Gastroesophageal sphincter (tissue), 4 donors: ENCODE results near the gene NOX3. TPM values are rescaled to one million over a fixed set of nuclear protein-coding genes. Genes with fewer than 3 reads are reported as not detected.

Experiments used
- ATAC-seq: fragments of 150-250 bp; one replicate; pipeline ENCODE4 v1.9.1; 2016; ENCODE audit warnings: mild to moderate bottlenecking, moderate library complexity
- H3K27ac ChIP-seq, 4 donors: fragments of 200-600 bp; sonication (generic) in 3 of 4; 1 replicate in 3 of 4; 2 replicates in 1 of 4; pipeline ENCODE4 v1.5.1; 2016 to 2019
- H3K27me3 ChIP-seq: fragments of 200-600 bp; sonication (generic); one replicate; pipeline ENCODE4 v1.5.1; 2019
- H3K36me3 ChIP-seq, 2 donors: fragments of 200-600 bp; sonication (generic); one replicate each; pipeline ENCODE4 v1.5.1; 2019; ENCODE audit warnings: control low read depth in 1 of 2
- H3K4me1 ChIP-seq, 3 donors: fragments of 200-600 bp; sonication (generic); 1 replicate in 2 of 3; 2 replicates in 1 of 3; pipeline ENCODE4 v1.5.1; 2016 to 2019; ENCODE audit warnings: control low read depth in 2 of 3
- H3K4me3 ChIP-seq, 2 donors: fragments of 200-600 bp; sonication (generic); one replicate each; pipeline ENCODE4 v1.5.1; 2019; ENCODE audit warnings: mild to moderate bottlenecking in 1 of 2, moderate library complexity in 1 of 2
- H3K9me3 ChIP-seq, 3 donors: fragments of 200-600 bp; sonication (generic); one replicate each; pipeline ENCODE4 v1.5.1; 2017 to 2019; ENCODE audit warnings: control low read depth in 2 of 3
- POLR2A ChIP-seq, 2 donors: fragments of 450-650 bp; IDR thresholded peaks; one replicate each; pipeline ENCODE4 v1.6.1; 2017; ENCODE audit warnings: antibody characterized with exemption in 2 of 2, mild to moderate bottlenecking in 2 of 2, moderate library complexity in 1 of 2
- total RNA-seq, 4 donors: library from RNA; depleted of rRNA; stranded (reverse); fragments of >200 nt; gene quantifications; one replicate each; pipeline ENCODE4 v1.1.0, GENCODE V29; 2016

NOX3 gene
- total RNA-seq, 4 donors from 2014 or later = 0.54 TPM; not detected in 3

- H3K27ac ChIP-seq = no peak overlapping the region
- ATAC-seq = no peak
- no peaks in the 10 kb centered on the region for H3K27me3 ChIP-seq
- H3K9me3 ChIP-seq = peaks cover 0 to 34% (median 0%) of the 10 kb centered on the region in 3 donors
- H3K4me1 ChIP-seq = no peaks in the 10 kb centered on the region
- no peaks in the 10 kb centered on the region for H3K36me3 ChIP-seq
- TF ChIP-seq POLR2A (IDR thresholded peaks at IDR 0.05) = no peak
- H3K4me3 ChIP-seq = no peak overlapping the region
Observed at GRCh38 chr6:155346957-155347356, 108.7 kb downstream of the NOX3 start.

Other genes starting within 250 kb of the NOX3 start
- gene CLDN20, start 191.8 kb downstream of the NOX3 start, total RNA-seq = under 1 TPM in 1 of 4 donors, not detected in 3; 0.27 TPM
- 10 to 100 TPM in 3 of 4 donors, 1 to 10 TPM in 1; 6.7 to 16.4 (median 12.5) TPM for gene TFB1M, start 141.4 kb downstream of the NOX3 start, total RNA-seq